GM19035 (cell line): Measurements from ENCODE around the gene FTH1.

Experiments
- ATAC-seq: cut with Tn5 transposase; IDR thresholded peaks from one replicate; pipeline ENCODE4 v1.9.1; 2021; ENCODE audit not compliant: unreplicated experiment

The FTH1 gene

DNA sequence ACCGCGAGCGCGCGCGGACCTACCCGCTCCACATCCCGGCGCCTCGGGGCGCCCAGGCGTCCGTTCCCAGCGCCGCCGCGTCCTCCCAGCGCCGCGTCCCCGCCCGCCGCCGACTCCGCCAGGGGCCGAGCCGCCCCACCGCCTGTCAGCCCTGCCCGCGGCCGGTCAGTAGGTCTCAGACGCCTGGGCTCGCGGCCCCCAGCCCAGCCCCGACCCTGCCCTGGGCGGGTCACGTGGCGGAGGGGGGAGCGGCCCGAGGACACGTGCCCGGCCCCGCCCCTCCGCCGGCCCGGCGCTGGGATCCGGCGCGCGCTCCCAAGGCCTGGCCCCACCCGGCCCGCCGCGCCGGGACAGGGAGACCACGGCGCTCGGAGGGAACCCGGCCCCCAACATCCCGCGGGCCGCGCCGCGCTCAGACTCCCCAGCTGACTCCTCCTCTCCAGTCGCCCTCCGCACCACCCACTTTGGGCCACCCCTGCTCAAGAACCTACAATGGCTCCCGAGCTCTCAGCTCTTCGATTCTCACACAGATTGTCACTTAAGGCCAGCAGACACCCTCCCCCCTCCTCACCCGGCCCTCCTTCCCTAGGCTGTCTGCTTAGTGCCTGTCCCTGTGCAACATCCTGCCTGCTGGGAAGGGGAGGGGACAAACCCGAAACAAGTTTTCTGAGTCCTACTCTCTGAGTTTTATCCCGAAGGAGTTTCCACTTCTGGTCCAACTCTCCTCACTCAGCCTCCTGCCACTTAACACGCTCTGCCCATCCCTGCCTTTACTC lies 49.9 kb downstream of the FTH1 start, which contains the start of gene RAB3IL1:
RAB3IL1 (minus strand) TSS at position 233 of the 776 bp plus-strand sequence; CDS start at position 34, 199 bp downstream.
- no peak for ATAC-seq

GRCh38 chr11:61916737-61917333 lies 50.6 kb downstream of the FTH1 start:
- ATAC-seq = no peak

GRCh38 chr11:61914471-61915171 lies 52.8 kb downstream of the FTH1 start:
- ATAC-seq = no peak
